Prostate gland (tissue), 2 donors: ENCODE data around the gene MR1. TPM values are rescaled to one million over a fixed set of nuclear protein-coding genes. Genes with fewer than 3 reads are reported as not detected.
A peak's percentile ranks its signal among the peaks of the same experiment; 100 is the strongest.

Experiments used
- DNase-seq: peaks from one replicate; pipeline ENCODE4 v3.0.0-alpha.2; 2019; ENCODE audit warnings: low spot score
- H3K27ac ChIP-seq, 2 donors: fragments of 200-600 bp; sonication (generic); 2 replicates each; pipeline ENCODE4 v1.5.1; 2017 to 2019
- H3K27me3 ChIP-seq: fragments of 200-600 bp; sonication (generic); replicated peaks from 2 replicates; pipeline ENCODE4 v1.5.1; 2019; ENCODE audit not compliant: insufficient read depth
- H3K36me3 ChIP-seq, 2 donors: fragments of 200-600 bp; sonication (generic); 1 replicate in 1 of 2; 2 replicates in 1 of 2; pipeline versions ENCODE4 v1.5.1 to v1.8.1; 2017 to 2019
- H3K4me1 ChIP-seq: fragments of 200-600 bp; sonication (generic); replicated peaks from 2 replicates; pipeline ENCODE4 v1.5.1; 2019
- H3K4me3 ChIP-seq, 2 donors: fragments of 200-600 bp; sonication (generic); 2 replicates each; pipeline ENCODE4 v1.5.1; 2017 to 2019
- H3K9me3 ChIP-seq: fragments of 200-600 bp; sonication (generic); 2 replicates; pipeline ENCODE4 v1.5.1; 2017
- CTCF ChIP-seq, 4 experiments: fragments of 200-600 bp in 2 of 4; fragments of 450-650 bp in 2 of 4; sonication (generic) in 2 of 4; IDR thresholded peaks; 1 replicate in 3 of 4; 2 replicates in 1 of 4; pipeline ENCODE4 v1.5.1; 2016 to 2019; ENCODE audit warnings: antibody characterized with exemption in 4 of 4, mild to moderate bottlenecking in 2 of 4, moderate library complexity in 2 of 4
- POLR2A ChIP-seq: fragments of 450-650 bp; IDR thresholded peaks from one replicate; pipeline ENCODE4 v1.6.1; 2016; ENCODE audit warnings: antibody characterized with exemption, mild to moderate bottlenecking
- POLR2AphosphoS5 ChIP-seq: sonication (generic); formaldehyde crosslinking; IDR thresholded peaks from one replicate; pipeline ENCODE4 v1.6.1; 2017; ENCODE audit warnings: antibody characterized with exemption
- WGBS: methylation state at CpG from one replicate; pipeline ENCODE4 v1.1.5; 2018; 5-methylcytosine and 5-hydroxymethylcytosine counted together
- intact Hi-C: fragments of 100-400 bp; cut with DNase I; formaldehyde crosslinking; loops from one replicate; pipeline ENCODE4 v1.14.2; 2022
- total RNA-seq, 2 donors: library from RNA; depleted of rRNA; stranded (reverse); fragments of >200 nt; gene quantifications; one replicate each; pipeline ENCODE4 v1.1.0, GENCODE V29; 2016

Gene MR1
- 10 to 100 TPM; 14.3 to 17.5 TPM for total RNA-seq

GRCh38 chr1:181033799-181034451, at the start of gene MR1:
Gene MR1, plus strand, starts transcription at chr1:181033983. Its CDS starts 25 bp downstream, at chr1:181034008.
- no peaks in the 10 kb centered on the region for H3K9me3 ChIP-seq
- peaks cover 6% of the 10 kb centered on the region for H3K4me1 ChIP-seq
- peak within 1 kb of the TSS; percentile 32 to 40 for H3K4me3 ChIP-seq
- WGBS, result 2% methylated on average over 9 of the region's 9 CpGs
- peak within 1 kb of the TSS; percentile 91 to 96 for H3K27ac ChIP-seq
- intact Hi-C loops, result loop anchor here (10.0 kb wide), 1 partner anchor 991 kb away; no protein-coding TSS in a partner anchor
- peak; percentile 90 for TF ChIP-seq POLR2AphosphoS5
- peak; percentile 85 for TF ChIP-seq POLR2A
- TF ChIP-seq CTCF (IDR thresholded peaks at IDR 0.05), result no peak
- no peaks in the 10 kb centered on the region for H3K36me3 ChIP-seq
- peak; percentile 58 for DNase-seq
- no peaks in the 10 kb centered on the region for H3K27me3 ChIP-seq

GRCh38 chr1:180988253-180988752, 45.5 kb upstream of the MR1 start:
- TF ChIP-seq POLR2A (no peak), POLR2AphosphoS5 (no peak), CTCF (IDR thresholded peaks at IDR 0.05) (no peak)
- Histone ChIP-seq H3K4me3 (no peak overlapping the region), H3K9me3 (no peaks in the 10 kb centered on the region), H3K27me3 (no peaks in the 10 kb centered on the region), H3K36me3 (peaks cover 0 to 14% of the 10 kb centered on the region in 2 donors), H3K27ac (no peak overlapping the region), H3K4me1 (no peaks in the 10 kb centered on the region)
- 40% methylated on average over 8 of the region's 8 CpGs for WGBS
- no peak for DNase-seq
- intact Hi-C loops, result no loop called here

GRCh38 chr1:180994262-180994661, 39.5 kb upstream of the MR1 start:
- DNase-seq, result no peak
- H3K4me3 ChIP-seq, result no peak overlapping the region
- H3K9me3 ChIP-seq, result no peaks in the 10 kb centered on the region
- 73% methylated on average over 3 of the region's 3 CpGs for WGBS
- H3K27ac ChIP-seq, result no peak overlapping the region
- TF ChIP-seq POLR2AphosphoS5, result no peak
- no peak for TF ChIP-seq CTCF (IDR thresholded peaks at IDR 0.05)
- no peak for TF ChIP-seq POLR2A
- no peaks in the 10 kb centered on the region for H3K36me3 ChIP-seq
- H3K27me3 ChIP-seq, result no peaks in the 10 kb centered on the region
- intact Hi-C loops, result no loop called here
- H3K4me1 ChIP-seq, result no peaks in the 10 kb centered on the region

- WGBS, result 81% methylated on average over 4 of the region's 4 CpGs
- H3K36me3 ChIP-seq, result no peaks in the 10 kb centered on the region
- DNase-seq, result no peak
- no peaks in the 10 kb centered on the region for H3K4me1 ChIP-seq
- H3K4me3 ChIP-seq, result no peak overlapping the region
- H3K27me3 ChIP-seq, result no peaks in the 10 kb centered on the region
- intact Hi-C loops, result no loop called here
- H3K9me3 ChIP-seq, result no peaks in the 10 kb centered on the region
- TF ChIP-seq CTCF (IDR thresholded peaks at IDR 0.05) (no peak), POLR2A (no peak), POLR2AphosphoS5 (no peak)
- no peak overlapping the region for H3K27ac ChIP-seq
These were observed 35.8 kb upstream of the MR1 start for GRCh38 chr1:180997843-180998504.
